Measurements from ENCODE around the gene DEFB121. TPM values are rescaled to one million over a fixed set of nuclear protein-coding genes. Genes with fewer than 3 reads are reported as not detected.
"Not testable (repeated sequence)": the region's sequence is repeated elsewhere in the genome, so short reads cannot be mapped to it uniquely, and the experiment has no call there.

Gene DEFB121
- total RNA-seq, 2 donors from 2014 or later: not detected

- Histone ChIP-seq H3K4me3 (no peak within 1 kb of the TSS), H3K36me3 (no peaks in the 10 kb centered on the region), H3K27me3 (no peaks in the 10 kb centered on the region), H3K9me3 (no peaks in the 10 kb centered on the region), H3K4me1 (no peaks in the 10 kb centered on the region), H3K27ac (no peak within 1 kb of the TSS)
- DNase-seq (ENCODE audit: low spot score): no peak
- TF ChIP-seq CTCF (IDR thresholded peaks at IDR 0.05): no peak
These were observed 34.1 kb upstream of the DEFB121 start, which contains the start of gene DEFB123 for GRCh38 chr20:31440012-31440659. DEFB123 (plus strand) TSS chr20:31440632; CDS start chr20:31440699, 67 bp downstream.

- Histone ChIP-seq H3K4me1 (no peaks in the 10 kb centered on the region), H3K4me3 (no peak overlapping the region), H3K27me3 (no peaks in the 10 kb centered on the region), H3K27ac (no peak overlapping the region), H3K36me3 (no peaks in the 10 kb centered on the region), H3K9me3 (peaks cover 0 to 8% of the 10 kb centered on the region in 2 donors)
- DNase-seq (ENCODE audit: low spot score): no peak
- no peak for TF ChIP-seq CTCF (IDR thresholded peaks at IDR 0.05)
These were observed 24.6 kb upstream of the DEFB121 start for GRCh38 chr20:31430568-31431115.

- H3K4me1 ChIP-seq; DNase-seq (ENCODE audit: low spot score); H3K4me3 ChIP-seq; H3K27me3 ChIP-seq; H3K36me3 ChIP-seq; H3K9me3 ChIP-seq; H3K27ac ChIP-seq: not testable (repeated sequence)
These were observed 21.6 kb upstream of the DEFB121 start for GRCh38 chr20:31427576-31427975.

- H3K4me3 ChIP-seq; H3K9me3 ChIP-seq; H3K27me3 ChIP-seq; H3K36me3 ChIP-seq; DNase-seq (ENCODE audit: low spot score); H3K4me1 ChIP-seq; H3K27ac ChIP-seq: not testable (repeated sequence)
These were observed 21.0 kb upstream of the DEFB121 start for GRCh38 chr20:31426891-31427551.

GRCh38 chr20:31425797-31426196, 19.8 kb upstream of the DEFB121 start:
- Histone ChIP-seq H3K27me3 (no peaks in the 10 kb centered on the region), H3K36me3 (no peaks in the 10 kb centered on the region), H3K4me1 (no peaks in the 10 kb centered on the region), H3K4me3 (no peak overlapping the region), H3K9me3 (peaks cover 0 to 8% of the 10 kb centered on the region in 2 donors), H3K27ac (no peak overlapping the region)
- no peak for DNase-seq (ENCODE audit: low spot score)
- TF ChIP-seq CTCF (IDR thresholded peaks at IDR 0.05): no peak

- Histone ChIP-seq H3K27ac (no peak overlapping the region), H3K36me3 (no peaks in the 10 kb centered on the region), H3K9me3 (no peaks in the 10 kb centered on the region), H3K27me3 (no peaks in the 10 kb centered on the region), H3K4me3 (no peak overlapping the region), H3K4me1 (no peaks in the 10 kb centered on the region)
- no peak for DNase-seq (ENCODE audit: low spot score)
- TF ChIP-seq CTCF (IDR thresholded peaks at IDR 0.05): no peak
These were observed 12.3 kb upstream of the DEFB121 start for GRCh38 chr20:31418307-31418706.
